Sciatic nerve (tissue), 2 donors: Measurements from ENCODE around the gene TNNC2. TPM values are rescaled to one million over a fixed set of nuclear protein-coding genes. Genes with fewer than 3 reads are reported as not detected.
"Not testable (repeated sequence)": the region's sequence is repeated elsewhere in the genome, so short reads cannot be mapped to it uniquely, and the experiment has no call there.

ENCODE experiments used
- ATAC-seq: fragments of 200-7000 bp; cut with Tn5 transposase; one replicate; pipeline ENCODE4 v1.9.1; 2020; ENCODE audit warnings: mild to moderate bottlenecking, moderate library complexity
- DNase-seq: peaks from one replicate; pipeline ENCODE4 v3.0.0-alpha.2; 2020; ENCODE audit warnings: low spot score
- intact Hi-C: fragments of 100-400 bp; cut with DNase I; formaldehyde crosslinking; loops from one replicate; pipeline ENCODE4 v1.14.2; 2022
- total RNA-seq: library from RNA; stranded (reverse); fragmentation: NEBNext Ultra II Directional; extraction: Animal tissue kit (Norgen Biotek cat#: 25700); gene quantifications from one replicate; pipeline ENCODE4 v1.2.1, GENCODE V29; 2021
- donor health status: DM: no; HTN: no; CAD: no.
- donor health status: DM: no; HTN: no; CAD: no.

The TNNC2 gene
- total RNA-seq, 1 donor from 2014 or later = 0.89 TPM

- intact Hi-C loops = loop anchor here (10.0 kb wide), 1 partner anchor 687 kb away; the partner anchor contains the start of gene ZNF334
- no peak for ATAC-seq
- no peak for DNase-seq
These were observed 600 bp upstream of the TNNC2 start for GRCh38 chr20:45827712-45828111.

DNA sequence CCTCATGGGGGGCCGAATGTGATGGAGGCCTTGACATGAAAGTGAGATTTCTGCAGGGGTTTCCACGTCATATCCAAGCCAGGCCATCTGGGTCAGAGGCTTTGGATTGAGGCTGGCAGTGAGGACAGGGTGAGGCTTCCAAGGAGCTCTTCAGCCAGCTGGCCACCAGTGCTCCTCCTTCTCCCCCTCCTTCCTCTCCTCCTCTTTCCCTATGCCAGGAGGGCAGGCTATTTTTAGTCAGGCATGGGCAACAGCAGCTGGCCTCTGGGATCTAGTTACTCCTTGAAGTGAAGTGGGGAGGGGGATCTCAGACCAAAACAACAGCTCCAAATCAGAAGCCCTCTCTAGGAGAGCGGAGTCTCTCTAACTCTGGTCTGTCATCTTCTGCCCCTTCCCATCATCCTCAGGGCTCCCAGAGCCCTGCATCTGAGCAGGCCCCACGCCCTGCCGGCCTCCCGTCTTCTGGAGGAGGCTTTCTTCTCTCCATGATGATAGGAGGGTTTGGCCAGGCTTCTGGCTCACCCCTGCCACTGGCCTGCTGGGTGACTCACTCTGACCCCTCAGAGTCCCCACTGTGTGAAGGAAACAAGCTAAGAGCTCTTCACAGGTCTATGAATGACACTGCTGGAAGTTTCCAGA, 612 bp downstream of the TNNC2 start:
- peak; percentile 79 for ATAC-seq
- no peak for DNase-seq
- intact Hi-C loops = loop anchor here (10.0 kb wide), 1 partner anchor 688 kb away; the partner anchor contains the start of gene ZNF334

GRCh38 chr20:45823949-45824835, 2.9 kb downstream of the TNNC2 start:
- ATAC-seq (peak; percentile 41), DNase-seq (peak; percentile 63)
- intact Hi-C loops = loop anchor here (10.0 kb wide), 1 partner anchor 691 kb away; the partner anchor contains the start of gene ZNF334

- ATAC-seq = no peak
- intact Hi-C loops = loop anchor here (10.0 kb wide), 1 partner anchor 692 kb away; the partner anchor contains the start of gene ZNF334
- no peak for DNase-seq
These were observed 4.3 kb downstream of the TNNC2 start for GRCh38 chr20:45822857-45823256.

- no peak for DNase-seq
- ATAC-seq = no peak
- intact Hi-C loops = loop anchor here (10.0 kb wide), 1 partner anchor 693 kb away; the partner anchor contains the start of gene ZNF334
These were observed 5.2 kb downstream of the TNNC2 start for GRCh38 chr20:45821947-45822346.

- DNase-seq (no peak), ATAC-seq (no peak)
- intact Hi-C loops = no loop called here
These were observed 7.6 kb downstream of the TNNC2 start for GRCh38 chr20:45819466-45819865.

DNA sequence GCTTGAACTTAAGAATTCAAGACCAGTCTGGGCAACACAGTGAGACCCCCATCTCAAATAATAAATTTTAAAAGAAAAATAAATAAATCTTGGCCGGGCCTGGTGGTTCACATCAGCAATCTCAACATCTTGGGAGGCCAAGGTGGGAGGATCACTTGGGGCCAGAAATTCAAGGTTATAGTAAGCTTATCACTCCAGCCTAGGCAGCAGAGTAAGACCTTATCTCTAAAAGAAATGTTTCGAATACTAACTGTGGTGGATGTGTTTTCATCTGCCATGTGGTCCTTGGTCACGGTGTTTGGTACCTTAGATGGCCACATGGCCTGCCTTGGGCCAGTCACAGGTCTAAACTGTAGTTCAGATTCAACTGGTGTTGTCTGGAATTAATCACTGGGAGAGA, 8.9 kb downstream of the TNNC2 start:
- ATAC-seq = no peak
- intact Hi-C loops = no loop called here
- no peak for DNase-seq

DNA sequence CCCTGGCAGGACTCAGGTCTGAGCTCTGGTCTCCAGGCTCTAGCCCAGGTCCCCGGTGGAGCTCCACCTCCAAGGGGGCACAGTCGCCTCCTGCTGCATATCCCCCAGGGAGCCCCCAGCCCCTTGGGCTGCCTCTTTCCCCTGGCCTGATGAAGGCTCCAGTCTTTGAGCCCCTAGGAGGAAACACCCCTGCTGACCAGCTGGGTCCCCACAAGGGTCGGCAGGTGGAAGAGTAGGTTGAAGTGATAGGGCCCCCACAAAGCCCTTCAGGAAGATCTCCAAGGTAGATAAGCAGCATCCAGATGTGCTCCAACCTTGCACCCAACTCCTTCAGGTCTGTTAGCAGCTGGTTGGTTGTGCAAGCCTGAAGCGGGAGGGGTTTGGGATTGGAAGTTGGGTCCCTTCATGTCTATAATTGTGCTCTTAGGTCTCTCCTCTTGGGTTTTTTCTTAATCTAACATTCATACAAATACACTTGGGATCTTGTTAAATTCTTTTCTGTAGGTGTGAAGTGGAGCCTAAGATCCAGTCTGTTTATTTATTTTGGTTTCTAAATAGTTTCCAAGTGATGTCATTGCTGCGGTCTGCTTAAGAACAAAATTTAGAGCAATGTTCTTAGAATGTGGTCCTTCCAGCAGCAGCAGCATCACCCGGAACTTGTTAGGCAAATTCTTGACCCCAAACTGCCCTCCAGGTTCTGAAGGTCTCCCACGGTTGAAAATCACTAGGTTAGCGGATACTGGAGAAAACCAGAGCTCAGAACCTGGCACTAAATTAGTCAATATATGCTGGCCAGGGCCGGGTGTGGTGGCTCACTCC, 9.5 kb downstream of the TNNC2 start:
- no peak for DNase-seq
- ATAC-seq = peak; percentile 77
- intact Hi-C loops = no loop called here

GRCh38 chr20:45816951-45817350, 10.2 kb downstream of the TNNC2 start:
- DNase-seq = no peak
- intact Hi-C loops = no loop called here
- no peak for ATAC-seq

- ATAC-seq = no peak
- intact Hi-C loops = no loop called here
- no peak for DNase-seq
These were observed 12.8 kb downstream of the TNNC2 start for GRCh38 chr20:45814314-45814713.

DNA sequence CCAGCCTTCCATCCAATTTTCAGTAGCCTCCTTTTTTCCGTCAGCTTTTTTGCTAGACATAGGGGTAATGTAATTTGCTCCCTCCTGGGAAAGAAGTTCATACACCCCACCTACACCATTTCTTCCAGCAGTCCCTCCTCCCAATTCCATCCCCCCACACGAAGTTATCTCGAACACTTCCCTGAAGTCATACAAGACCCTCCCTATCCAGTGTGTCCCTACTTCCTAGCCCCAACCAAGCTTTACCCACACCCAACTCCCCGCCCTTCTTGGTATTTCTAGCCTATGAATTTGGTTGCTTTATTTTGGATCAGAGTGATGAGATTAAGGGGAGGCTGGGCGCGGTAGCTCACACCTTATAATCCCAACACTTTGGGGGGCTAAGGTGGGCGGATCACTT, 13.6 kb downstream of the TNNC2 start:
- no peak for DNase-seq
- intact Hi-C loops = no loop called here
- ATAC-seq = no peak

DNA sequence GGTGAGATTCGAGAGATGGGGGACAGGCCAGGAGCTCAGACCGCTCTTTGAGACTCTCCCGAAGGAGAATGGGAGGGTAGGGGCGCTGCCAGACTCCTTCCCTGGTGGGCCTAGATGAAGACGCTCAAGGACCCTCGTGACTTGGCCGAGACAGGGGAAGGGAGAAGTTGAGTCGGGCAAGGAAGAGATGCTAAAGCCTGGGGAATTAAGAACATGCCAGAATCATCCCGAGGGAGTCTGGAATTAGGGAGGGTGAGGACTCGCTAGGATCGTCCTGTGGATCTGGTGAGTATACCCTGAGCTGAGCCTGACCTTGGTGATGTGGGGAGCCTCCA, 14.1 kb downstream of the TNNC2 start:
- no peak for DNase-seq
- ATAC-seq = no peak
- intact Hi-C loops = no loop called here

DNA sequence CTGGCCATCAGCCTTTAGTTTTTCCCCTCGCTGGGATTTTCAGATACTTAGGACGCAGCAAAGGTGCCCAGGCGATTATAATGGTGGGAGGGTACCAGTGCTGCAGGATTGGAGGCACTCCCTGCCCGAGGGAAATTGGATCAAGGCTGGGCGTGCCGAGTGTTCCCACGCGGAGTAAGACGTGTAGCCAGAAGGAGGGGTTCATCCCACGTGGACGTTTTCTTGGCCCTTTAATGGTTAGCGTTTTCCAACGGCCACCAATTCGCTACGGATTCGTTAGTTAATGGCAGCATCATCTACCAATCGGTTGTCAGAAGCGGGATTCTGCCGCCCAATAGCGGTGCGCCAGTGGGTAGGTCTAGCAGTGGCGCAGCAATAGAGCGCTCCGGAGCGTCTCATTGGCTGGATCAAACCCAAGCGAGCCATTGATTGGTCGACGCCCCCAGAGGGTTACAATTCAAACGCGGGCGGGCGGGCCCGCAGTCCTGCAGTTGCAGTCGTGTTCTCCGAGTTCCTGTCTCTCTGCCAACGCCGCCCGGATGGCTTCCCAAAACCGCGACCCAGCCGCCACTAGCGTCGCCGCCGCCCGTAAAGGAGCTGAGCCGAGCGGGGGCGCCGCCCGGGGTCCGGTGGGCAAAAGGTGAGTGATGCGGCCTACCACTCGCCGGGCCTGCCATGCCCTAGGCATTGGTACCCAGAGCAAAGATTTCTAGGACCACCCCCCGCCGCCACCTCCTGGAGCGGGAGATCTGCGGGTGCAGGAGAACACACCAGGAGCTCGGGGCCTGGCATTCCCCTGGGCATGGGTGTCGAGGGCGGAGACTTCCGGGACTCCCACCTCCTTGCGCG, 14.7 kb downstream of the TNNC2 start, which contains the start of gene UBE2C:
Gene UBE2C, plus strand, starts transcription at position 488 of the 849 bp plus-strand sequence. Its CDS starts 52 bp downstream, at position 540.
- intact Hi-C loops = no loop called here
- peak; percentile 98 for DNase-seq
- peak; percentile 99 for ATAC-seq

GRCh38 chr20:45810191-45810970, 16.7 kb downstream of the TNNC2 start:
- intact Hi-C loops = no loop called here
- DNase-seq (no peak), ATAC-seq (no peak)

DNA sequence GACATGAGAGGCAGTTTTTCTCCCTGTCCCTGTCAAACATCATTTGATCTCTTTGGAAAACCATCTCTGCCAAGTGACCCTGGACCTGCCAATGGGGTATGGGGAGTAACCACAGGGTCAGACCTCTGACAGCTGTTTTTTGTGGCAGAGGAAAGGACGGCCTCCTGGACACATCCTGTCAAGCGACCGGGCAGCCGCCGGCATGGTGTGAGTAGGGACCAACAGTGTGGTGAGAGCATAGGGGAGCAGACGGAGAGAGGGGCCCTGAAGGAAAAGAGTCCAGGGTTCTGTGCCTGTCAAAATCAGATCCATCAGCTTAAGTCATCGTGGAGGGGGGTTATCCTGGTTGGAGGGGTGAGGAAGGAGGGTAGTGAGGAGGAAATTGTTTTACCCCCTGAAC, 25.3 kb downstream of the TNNC2 start:
- intact Hi-C loops = no loop called here
- DNase-seq = no peak
- no peak for ATAC-seq

GRCh38 chr20:45798935-45799642, 28.0 kb downstream of the TNNC2 start:
- DNase-seq (peak; percentile 71), ATAC-seq (peak; percentile 91)
- intact Hi-C loops = no loop called here

GRCh38 chr20:45797955-45798354, 29.2 kb downstream of the TNNC2 start:
- DNase-seq, ATAC-seq, intact Hi-C loops: not testable (repeated sequence)
